ENCODE measurements around the gene NACC1. TPM values are rescaled to one million over a fixed set of nuclear protein-coding genes. Genes with fewer than 3 reads are reported as not detected.

The NACC1 gene
- total and polyA plus RNA-seq, 2 donors (not counting 3 experiments of a cell fraction or from before 2014, with no cell fraction given): 97.6 to 120 TPM

DNA sequence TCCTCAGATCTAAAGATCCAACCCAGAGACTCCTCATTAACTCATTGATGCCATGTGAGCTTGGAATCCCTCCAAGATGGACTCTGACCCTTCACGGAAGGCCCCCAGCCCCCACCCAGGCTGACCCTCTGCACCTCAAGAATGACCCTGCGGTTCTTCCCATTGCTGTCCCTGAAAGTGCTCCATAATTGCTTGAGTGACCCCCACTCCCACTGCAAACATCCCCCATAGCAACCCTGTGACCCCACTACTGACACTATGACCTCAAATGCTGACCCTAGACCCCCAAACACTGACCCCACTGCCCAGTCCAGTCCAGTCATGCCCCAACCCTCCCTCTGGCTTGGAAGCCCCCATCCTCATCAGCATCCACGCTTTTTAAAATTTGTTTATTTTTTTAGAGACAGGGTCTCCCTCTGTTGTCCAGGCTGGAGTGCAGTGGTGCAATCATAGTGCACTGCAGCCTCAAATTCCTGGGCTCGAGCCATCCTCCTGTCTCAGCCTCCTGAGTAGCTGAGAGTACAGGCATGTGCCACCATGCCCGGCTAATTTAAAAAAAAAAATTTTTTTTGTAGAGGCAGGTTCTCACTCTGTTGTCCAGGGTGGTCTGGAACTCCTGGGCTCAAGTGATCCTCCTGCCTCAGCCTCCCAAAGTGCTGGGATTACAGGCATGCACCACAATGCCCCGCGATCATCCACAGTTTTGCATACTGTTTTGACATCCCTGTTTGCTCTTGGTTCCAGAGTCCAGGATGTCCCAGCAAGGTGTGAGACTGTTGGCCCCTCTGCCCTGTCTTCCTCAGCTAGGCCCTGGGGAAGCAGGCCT, 16.3 kb upstream of the NACC1 start:
- Histone ChIP-seq H3K9me1 (replicated peaks; ENCODE audit: control insufficient read depth, extremely low read depth, insufficient read depth, low read length) (no peaks in the 10 kb centered on the region), H3K4me2 (ENCODE audit: insufficient read depth, low read length) (peak overlapping the region; percentile 96), H3K4me1 (ENCODE audit: control insufficient read depth, extremely low read depth, insufficient read depth, low read length) (peaks cover 48% of the 10 kb centered on the region), H3K4me3 (replicated peaks in 1 of 3; ENCODE audit: insufficient read depth in 1 of 3, low read depth in 1 of 3, low read length in 3 of 3) (peak overlapping the region; percentile 63 to 95 (median 85)), H3K27ac (ENCODE audit: insufficient read depth, low read depth, low read length) (peak overlapping the region; percentile 76), H3K27me3 (ENCODE audit: control insufficient read depth in 2 of 2, insufficient read depth in 2 of 2, low read length in 2 of 2) (no peaks in the 10 kb centered on the region), H3K9me3 (replicated peaks; ENCODE audit: control insufficient read depth, insufficient read depth, low read length) (no peaks in the 10 kb centered on the region), H3K9ac (replicated peaks; ENCODE audit: extremely low read depth, insufficient read depth, low read length) (peak overlapping the region; percentile 96), H3K36me3 (ENCODE audit: control insufficient read depth in 2 of 2, extremely low read depth in 1 of 2, insufficient read depth in 2 of 2, low read length in 2 of 2) (peaks cover 2 to 3% of the 10 kb centered on the region in 2 experiments), H3K79me2 (ENCODE audit: control insufficient read depth, insufficient read depth, low read length) (peaks cover 30% of the 10 kb centered on the region), H2AFZ (ENCODE audit: low read depth, low read length) (no peak overlapping the region), H4K20me1 (replicated peaks; ENCODE audit: control insufficient read depth, extremely low read depth, insufficient read depth, low read length) (no peaks in the 10 kb centered on the region)
- TF ChIP-seq MYC (IDR thresholded peaks at IDR 0.05; ENCODE audit: low read depth, low read length): no peak
- TF ChIP-seq POLR2A (IDR thresholded peaks at IDR 0.05; ENCODE audit: low read depth, low read length): peak; percentile 43
- POLR2A ChIA-PET: interaction anchor here (0.8 to 1.2 kb wide), 2 partner anchors 52 to 54 kb away, joined by 3 to 8 read pairs; no protein-coding TSS in a partner anchor
- intact Hi-C loops (cut with micrococcal nuclease) (loop anchor here (1.0 to 5.0 kb wide), 6 partner anchors 14 to 905 kb away; partner anchors contain the start of genes RFX1 and TRMT1), dilution Hi-C loops (cut with MboI; ENCODE audit: extremely low pct_ligation_motif_present, low sequenced_read_pairs) (no loop called here)
- no peak for DNase-seq (ENCODE audit: low read depth, low spot score)
- TSS peak; percentile 41 for BruUV-seq (replicated peaks)
- peak; percentile 72 for FAIRE-seq
- CTCF ChIA-PET: interaction anchor here (0.7 to 2.5 kb wide), 20 partner anchors 9 to 161 kb away, joined by 3 to 26 read pairs (median 4); partner anchors contain the start of genes IER2, NACC1, STX10 and TRMT1

DNA sequence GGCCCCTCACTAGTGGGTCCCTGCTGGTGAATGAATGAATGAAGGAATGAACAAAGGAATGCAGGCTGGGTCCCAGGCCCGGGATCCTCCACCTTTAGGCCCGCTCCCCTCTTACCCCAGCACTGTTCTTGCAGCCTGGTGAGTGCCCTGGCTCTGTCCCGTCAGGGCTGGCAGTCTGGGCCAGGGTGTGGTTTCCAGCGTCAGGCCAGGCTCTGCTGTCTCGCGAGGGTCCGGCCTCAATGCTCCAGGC, 15.7 kb upstream of the NACC1 start:
- Histone ChIP-seq H3K79me2 (ENCODE audit: control insufficient read depth, insufficient read depth, low read length) (peaks cover 30% of the 10 kb centered on the region), H2AFZ (ENCODE audit: low read depth, low read length) (no peak overlapping the region), H3K27ac (ENCODE audit: insufficient read depth, low read depth, low read length) (peak overlapping the region; percentile 76), H4K20me1 (replicated peaks; ENCODE audit: control insufficient read depth, extremely low read depth, insufficient read depth, low read length) (no peaks in the 10 kb centered on the region), H3K4me3 (replicated peaks in 1 of 3; ENCODE audit: insufficient read depth in 1 of 3, low read depth in 1 of 3, low read length in 3 of 3) (peak overlapping the region; percentile 63 to 95 (median 85)), H3K9me1 (replicated peaks; ENCODE audit: control insufficient read depth, extremely low read depth, insufficient read depth, low read length) (no peaks in the 10 kb centered on the region), H3K9ac (replicated peaks; ENCODE audit: extremely low read depth, insufficient read depth, low read length) (peak overlapping the region; percentile 96), H3K36me3 (ENCODE audit: control insufficient read depth in 2 of 2, extremely low read depth in 1 of 2, insufficient read depth in 2 of 2, low read length in 2 of 2) (peaks cover 3 to 4% of the 10 kb centered on the region in 2 experiments), H3K27me3 (ENCODE audit: control insufficient read depth in 2 of 2, insufficient read depth in 2 of 2, low read length in 2 of 2) (no peaks in the 10 kb centered on the region), H3K9me3 (replicated peaks; ENCODE audit: control insufficient read depth, insufficient read depth, low read length) (no peaks in the 10 kb centered on the region), H3K4me1 (ENCODE audit: control insufficient read depth, extremely low read depth, insufficient read depth, low read length) (peaks cover 48% of the 10 kb centered on the region), H3K4me2 (ENCODE audit: insufficient read depth, low read length) (peak overlapping the region; percentile 96)
- ChIA-PET CTCF (interaction anchor here (2.3 to 2.5 kb wide), 2 partner anchors 48 to 125 kb away, joined by 15 to 22 read pairs; partner anchors contain the start of genes IER2 and STX10), POLR2A (no interaction called here)
- no peak for TF ChIP-seq POLR2AphosphoS5 (IDR thresholded peaks at IDR 0.05; ENCODE audit: insufficient read depth, low read depth, low read length)
- TF ChIP-seq, protein P1, sequence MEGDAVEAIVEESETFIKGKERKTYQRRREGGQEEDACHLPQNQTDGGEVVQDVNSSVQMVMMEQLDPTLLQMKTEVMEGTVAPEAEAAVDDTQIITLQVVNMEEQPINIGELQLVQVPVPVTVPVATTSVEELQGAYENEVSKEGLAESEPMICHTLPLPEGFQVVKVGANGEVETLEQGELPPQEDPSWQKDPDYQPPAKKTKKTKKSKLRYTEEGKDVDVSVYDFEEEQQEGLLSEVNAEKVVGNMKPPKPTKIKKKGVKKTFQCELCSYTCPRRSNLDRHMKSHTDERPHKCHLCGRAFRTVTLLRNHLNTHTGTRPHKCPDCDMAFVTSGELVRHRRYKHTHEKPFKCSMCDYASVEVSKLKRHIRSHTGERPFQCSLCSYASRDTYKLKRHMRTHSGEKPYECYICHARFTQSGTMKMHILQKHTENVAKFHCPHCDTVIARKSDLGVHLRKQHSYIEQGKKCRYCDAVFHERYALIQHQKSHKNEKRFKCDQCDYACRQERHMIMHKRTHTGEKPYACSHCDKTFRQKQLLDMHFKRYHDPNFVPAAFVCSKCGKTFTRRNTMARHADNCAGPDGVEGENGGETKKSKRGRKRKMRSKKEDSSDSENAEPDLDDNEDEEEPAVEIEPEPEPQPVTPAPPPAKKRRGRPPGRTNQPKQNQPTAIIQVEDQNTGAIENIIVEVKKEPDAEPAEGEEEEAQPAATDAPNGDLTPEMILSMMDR (IDR thresholded peaks at IDR 0.05; ENCODE audit: extremely low read depth in 1 of 2, insufficient read depth in 1 of 2, low read depth in 1 of 2, low read length in 2 of 2): no peak
- TF ChIP-seq FOS (IDR thresholded peaks at IDR 0.05; ENCODE audit: borderline replicate concordance, insufficient read depth, low read length): no peak
- no peak for TF ChIP-seq MYC (IDR thresholded peaks at IDR 0.05; ENCODE audit: low read depth, low read length)
- intact Hi-C loops (cut with micrococcal nuclease): loop anchor here (1.0 to 5.0 kb wide), 5 partner anchors 14 to 905 kb away; partner anchors contain the start of genes RFX1 and TRMT1
- dilution Hi-C loops (cut with MboI; ENCODE audit: extremely low pct_ligation_motif_present, low sequenced_read_pairs): no loop called here
- no peak for DNase-seq (ENCODE audit: low read depth, low spot score)
- BruUV-seq (replicated peaks): no TSS peak
- no peak for FAIRE-seq
